Inflammatory macrophage treated with lipopolysaccharide for 1 hour (primary cell): Measurements from ENCODE around the gene PRKN.

ENCODE experiments used
- DNase-seq, 2 donors: peaks; one replicate each; pipeline ENCODE4 v3.0.0-alpha.2; 2020 to 2022

PRKN gene

DNA sequence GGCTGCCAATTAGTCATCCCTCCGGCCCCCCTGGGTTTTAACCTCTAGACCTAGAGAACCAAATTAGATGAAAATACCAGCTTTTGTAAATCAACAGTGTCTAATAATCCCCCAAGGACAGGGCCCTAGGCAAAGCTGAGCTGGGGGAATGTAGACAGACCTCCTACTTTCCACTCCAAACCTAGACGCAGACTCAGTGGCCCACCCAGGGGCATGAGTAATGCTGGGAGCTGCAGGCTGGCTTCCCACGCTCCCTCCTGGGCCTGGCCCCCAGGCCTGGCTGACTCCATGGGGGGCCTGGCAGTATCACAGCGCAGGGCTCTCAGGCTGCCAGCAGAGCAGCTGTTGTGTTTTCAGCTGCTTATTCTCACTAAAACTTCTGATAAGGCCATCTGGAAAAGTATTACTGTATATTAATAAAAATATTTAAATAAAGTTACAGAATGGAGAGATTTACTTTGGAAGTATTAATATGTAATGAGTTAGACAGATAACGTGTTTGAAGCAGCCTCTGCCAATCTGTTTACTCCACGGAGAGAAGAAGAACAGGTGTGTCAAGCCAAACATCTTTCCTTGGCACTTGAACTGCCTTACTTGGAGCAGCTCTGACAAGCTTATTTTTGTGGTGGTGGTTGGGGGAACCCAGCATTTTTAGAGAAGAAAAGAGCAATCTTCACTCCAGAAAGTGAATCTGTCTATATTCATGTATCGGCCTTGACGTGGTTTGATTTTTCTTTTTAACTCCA is 1309.7 kb downstream of the PRKN start:
- DNase-seq, result no peak

DNA sequence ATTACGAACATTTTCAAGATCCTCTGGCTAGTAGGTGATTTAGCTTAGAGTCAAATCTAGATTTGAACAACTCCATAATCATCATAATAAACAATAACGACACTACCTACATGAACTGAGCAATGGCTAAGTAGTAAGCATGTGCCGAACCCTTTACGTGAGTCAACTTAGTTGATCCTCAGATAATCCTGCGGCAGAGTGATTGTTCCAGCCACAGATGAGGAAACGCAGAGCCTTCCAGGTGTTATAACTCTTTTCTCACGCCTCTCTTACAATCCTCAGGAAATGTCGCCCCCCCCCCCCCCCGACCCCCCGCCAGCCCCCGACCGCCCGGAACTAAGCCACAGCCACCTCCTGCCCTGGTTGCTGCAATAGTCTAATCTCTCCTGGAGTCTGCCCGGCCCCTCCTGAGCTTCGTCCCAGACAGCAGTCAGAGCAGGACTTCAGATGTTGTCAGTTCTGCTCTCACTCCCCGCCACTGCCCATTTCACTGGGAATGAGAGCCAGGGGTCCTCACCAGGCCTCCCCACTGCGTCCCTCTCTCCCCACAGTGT is 1312.2 kb downstream of the PRKN start:
- no peak for DNase-seq

GRCh38 chr6:161414707-161415106 is 1312.9 kb downstream of the PRKN start:
- DNase-seq, result no peak

- DNase-seq, result no peak
These were observed 1313.4 kb downstream of the PRKN start for GRCh38 chr6:161414180-161414579.

- no peak for DNase-seq
These were observed 1314.2 kb downstream of the PRKN start for GRCh38 chr6:161413355-161413771.

DNA sequence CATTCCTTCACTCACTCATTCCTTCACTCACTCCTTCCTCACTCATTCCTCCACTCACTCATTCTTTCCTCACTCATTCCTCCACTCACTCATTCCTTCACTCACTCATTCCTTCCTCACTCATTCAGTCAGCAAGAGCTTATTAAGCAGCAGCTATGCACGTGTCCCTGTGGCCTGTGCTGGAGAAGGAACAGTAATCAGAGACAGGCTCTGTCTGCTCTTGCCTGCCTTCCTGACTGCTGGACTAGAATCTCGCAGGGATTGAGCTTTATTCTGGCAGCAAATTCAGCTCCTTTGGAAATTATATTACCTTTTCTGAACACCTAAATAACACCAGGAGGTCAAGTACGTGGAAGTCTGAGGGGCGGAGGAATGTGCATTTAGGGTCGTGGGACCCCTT is 1314.8 kb downstream of the PRKN start:
- no peak for DNase-seq

- no peak for DNase-seq
These were observed 1316.2 kb downstream of the PRKN start for GRCh38 chr6:161411265-161411944.

DNA sequence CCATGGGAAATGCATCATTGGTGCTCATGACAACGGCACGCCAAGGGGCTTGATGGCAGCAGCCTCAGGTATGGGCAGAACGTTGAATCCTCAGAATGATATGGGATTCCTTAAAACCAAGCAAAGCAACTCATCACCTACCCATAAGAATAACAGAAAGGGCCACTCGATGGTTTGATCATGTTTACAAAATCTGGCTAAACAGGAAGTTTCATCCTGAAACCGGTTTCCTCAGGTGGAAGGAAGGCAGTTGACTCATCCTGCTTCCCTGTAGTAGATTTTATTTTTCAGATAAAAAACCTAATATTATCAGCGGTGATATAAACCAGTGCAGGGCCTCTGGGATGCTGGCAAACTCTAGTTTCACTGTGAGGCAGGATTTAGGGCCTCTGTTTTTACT is 1316.8 kb downstream of the PRKN start:
- DNase-seq, result no peak

GRCh38 chr6:161410076-161410475 is 1317.5 kb downstream of the PRKN start:
- DNase-seq, result no peak

- no peak for DNase-seq
These were observed 1318.2 kb downstream of the PRKN start for GRCh38 chr6:161409353-161409752.

DNA sequence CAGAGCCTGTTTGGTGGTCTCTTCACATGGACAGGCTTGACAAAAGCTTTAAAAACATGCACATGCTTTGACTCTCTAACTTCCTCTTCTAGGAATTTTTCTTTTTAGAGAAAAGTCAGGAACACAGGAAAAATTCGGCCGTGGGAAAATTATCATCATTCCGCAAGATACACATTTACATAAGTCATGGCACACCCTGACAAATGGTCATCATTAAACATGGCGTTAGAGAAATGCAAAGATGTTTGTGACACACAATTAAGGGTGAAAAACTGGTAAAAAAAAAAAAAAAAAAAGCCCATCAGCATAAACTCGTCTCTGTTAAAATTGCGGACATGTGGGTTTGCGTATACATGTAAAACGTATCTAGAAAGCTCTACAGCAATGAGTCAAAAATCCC is 1319.5 kb downstream of the PRKN start:
- no peak for DNase-seq

DNA sequence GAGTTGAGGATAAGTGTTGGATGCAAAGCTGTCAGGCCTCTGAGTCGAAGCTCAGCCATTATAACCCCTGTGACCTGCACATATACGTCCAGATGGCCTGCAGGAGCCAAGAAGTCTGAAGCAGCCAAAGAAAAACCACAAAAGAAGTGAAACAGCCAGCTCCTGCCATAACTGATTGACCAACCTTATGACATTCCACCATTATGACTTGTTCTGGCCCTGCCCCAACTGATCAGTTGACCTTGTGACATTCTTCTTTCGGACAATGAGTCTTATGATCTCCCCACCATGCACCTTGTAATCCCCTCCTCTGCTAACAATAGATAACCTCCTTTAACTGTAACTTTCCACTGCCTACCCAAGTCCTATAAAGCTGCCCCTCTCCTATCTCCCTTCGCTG is 1320.0 kb downstream of the PRKN start:
- no peak for DNase-seq

GRCh38 chr6:161407115-161407514 is 1320.5 kb downstream of the PRKN start:
- no peak for DNase-seq

DNA sequence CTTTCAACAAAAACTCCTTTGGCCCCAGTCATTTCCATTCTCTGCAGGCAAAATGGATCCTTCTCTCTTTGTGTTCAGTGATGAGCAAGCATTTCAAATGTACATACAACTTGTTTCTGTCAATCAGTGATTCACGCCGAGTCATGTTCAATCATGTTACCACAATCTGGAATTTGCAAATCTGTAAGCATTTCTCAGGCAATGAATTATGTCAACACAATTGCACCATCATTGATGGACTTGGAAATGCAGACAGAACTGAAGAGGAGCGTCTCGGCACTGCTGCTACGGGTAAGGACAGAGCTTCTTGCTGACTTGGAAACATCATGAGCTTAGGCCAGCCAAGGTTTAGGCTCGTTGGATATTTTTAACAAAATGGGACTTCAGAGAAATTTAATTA is 1320.9 kb downstream of the PRKN start:
- DNase-seq, result peak; percentile 9 to 28

GRCh38 chr6:161405418-161405817 is 1322.1 kb downstream of the PRKN start:
- no peak for DNase-seq

GRCh38 chr6:161403717-161404116 is 1323.8 kb downstream of the PRKN start:
- DNase-seq, result no peak

GRCh38 chr6:161401587-161402309 is 1325.8 kb downstream of the PRKN start:
- no peak for DNase-seq

DNA sequence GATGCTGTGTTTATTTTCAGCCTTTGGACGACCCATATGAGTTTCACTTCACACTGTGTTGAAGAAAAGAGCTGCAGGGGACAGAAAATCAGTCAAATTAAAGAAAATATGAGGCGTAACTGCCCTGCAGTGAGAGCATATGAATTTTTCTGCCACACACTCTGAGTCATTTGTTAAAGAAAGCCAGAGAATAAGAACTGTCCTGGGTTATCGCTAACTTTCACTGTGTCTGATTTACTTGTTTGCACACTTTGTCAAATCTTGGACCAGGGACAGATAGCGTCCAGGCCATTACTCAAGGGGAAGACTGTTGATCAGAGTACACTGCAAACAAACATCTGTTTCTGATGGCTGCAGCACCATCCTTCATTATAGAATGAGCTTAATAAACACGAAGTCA is 1326.9 kb downstream of the PRKN start:
- DNase-seq, result no peak

DNA sequence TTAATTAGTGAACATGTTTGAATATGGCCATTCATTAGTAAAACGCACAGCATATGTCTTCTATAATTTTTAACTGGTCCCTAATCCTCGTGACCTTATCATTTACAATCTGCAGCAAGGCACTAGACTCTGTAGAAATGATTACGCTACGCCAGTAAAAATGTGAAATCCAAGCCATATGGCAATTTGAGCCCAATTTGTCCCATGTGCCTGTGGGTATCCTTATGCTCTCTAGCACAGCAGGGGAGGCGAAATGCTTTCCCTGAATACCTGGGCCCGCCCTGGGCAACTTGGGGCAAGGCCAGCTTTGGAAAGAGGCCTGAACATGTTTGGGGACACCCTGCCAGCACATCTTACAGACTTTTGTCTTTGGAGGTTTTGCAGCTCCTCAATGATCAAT is 1331.0 kb downstream of the PRKN start:
- DNase-seq, result no peak

- no peak for DNase-seq
These were observed 1331.8 kb downstream of the PRKN start for GRCh38 chr6:161395716-161396231.

GRCh38 chr6:161394437-161394836 is 1333.1 kb downstream of the PRKN start:
- DNase-seq, result no peak

DNA sequence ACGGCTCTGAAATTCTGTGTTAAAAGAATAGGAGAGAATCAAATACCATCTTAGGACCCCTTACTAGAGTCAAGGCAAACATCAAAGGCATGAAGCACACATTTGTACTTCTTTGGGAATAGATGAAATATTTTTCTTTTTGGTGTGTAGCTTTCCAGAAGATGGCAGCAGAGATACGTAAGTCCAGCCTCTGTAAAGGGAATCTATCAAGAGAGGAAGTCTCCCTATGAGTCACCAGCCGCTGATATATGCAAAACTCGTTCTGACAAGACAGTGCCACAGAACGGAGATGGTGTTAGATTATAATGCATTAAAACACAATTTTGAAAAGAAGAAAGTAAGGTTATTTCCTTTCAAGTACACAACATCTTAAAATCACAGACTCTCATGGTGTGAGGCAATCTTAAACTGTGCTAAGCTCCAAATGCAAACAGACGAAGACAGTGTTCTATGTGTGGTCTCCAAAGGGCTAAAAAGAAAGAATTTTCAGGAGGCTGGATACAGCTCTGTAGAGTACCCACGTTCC is 1333.7 kb downstream of the PRKN start:
- peak; percentile 83 to 86 for DNase-seq

GRCh38 chr6:161393292-161393691 is 1334.3 kb downstream of the PRKN start:
- no peak for DNase-seq
